Measurements from ENCODE around the gene TRIM8. TPM values are rescaled to one million over a fixed set of nuclear protein-coding genes. Genes with fewer than 3 reads are reported as not detected.
A peak's percentile ranks its signal among the peaks of the same experiment; 100 is the strongest.

Gene TRIM8
- total RNA-seq, 1 experiment from 2014 or later: 37.0 TPM

- H4K8ac ChIP-seq (replicated peaks; ENCODE audit: insufficient read length, low read depth, low read length): no peak overlapping the region
- Mint-ChIP-seq H3K36me3 (ENCODE audit: insufficient read depth in 1 of 3, low read depth in 3 of 3) (peaks cover 0 to 5% (median 3%) of the 10 kb centered on the region in 3 experiments; a peak in 1 of 7 replicates), H3K9me3 (no peaks in the 10 kb centered on the region), H3K27ac (peak overlapping the region; percentile 35 to 95 (median 51); a peak in 3 of 7 replicates), H3K4me1 (peaks cover 71 to 77% of the 10 kb centered on the region in 2 experiments), H3K4me3 (peak overlapping the region in 1 of 2 experiments; percentile 62; a peak in 3 of 5 replicates), H3K27me3 (ENCODE audit: low read depth) (no peaks in the 10 kb centered on the region)
- H4K91ac ChIP-seq (ENCODE audit: insufficient read length, low read depth, low read length): no peak overlapping the region
- H3K23me2 ChIP-seq (ENCODE audit: insufficient read length, low read depth, low read length, poor library complexity, severe bottlenecking): no peaks in the 10 kb centered on the region
- no CpG with 5 or more reads among the region's 16 CpGs for WGBS (ENCODE audit: extremely low coverage, insufficient read length, low lambda C conversion rate)
- no peaks in the 10 kb centered on the region for H4K20me1 ChIP-seq (ENCODE audit: control insufficient read depth, insufficient read depth, insufficient read length)
- no peak overlapping the region for H3K18ac ChIP-seq (ENCODE audit: insufficient read length, low read depth, low read length)
- H3K79me2 ChIP-seq (ENCODE audit: insufficient read depth, low read length): no peaks in the 10 kb centered on the region
- no peaks in the 10 kb centered on the region for H3K9me3 ChIP-seq (ENCODE audit: control insufficient read depth, low read depth, low read length)
- no peak overlapping the region for H4K5ac ChIP-seq (ENCODE audit: insufficient read length, low read depth, low read length)
- no peak overlapping the region for H3K4ac ChIP-seq (ENCODE audit: low read depth, low read length)
- H2AK5ac ChIP-seq (ENCODE audit: insufficient read length, low read length): no peak overlapping the region
- H2BK20ac ChIP-seq (ENCODE audit: low read depth, low read length, poor library complexity, severe bottlenecking): no peak overlapping the region
- H2BK5ac ChIP-seq (ENCODE audit: insufficient read length, low read length): no peak overlapping the region
- no peak for TF ChIP-seq CTCF (conservative IDR thresholded peaks at IDR 0.05)
- H2BK120ac ChIP-seq (ENCODE audit: low read depth, low read length, poor library complexity, severe bottlenecking): no peak overlapping the region
- H3K23ac ChIP-seq (ENCODE audit: insufficient read length, low read depth, low read length): no peak overlapping the region
- H3K4me2 ChIP-seq (ENCODE audit: insufficient read depth, insufficient read length, low read length): no peak overlapping the region
- H3K79me1 ChIP-seq (ENCODE audit: insufficient read depth, low read depth, low read length, poor library complexity, severe bottlenecking): no peaks in the 10 kb centered on the region
- no peak overlapping the region for H3K27ac ChIP-seq (ENCODE audit: insufficient read length, low read depth, low read length)
- H3K56ac ChIP-seq (ENCODE audit: insufficient read length, low read depth, low read length): no peak overlapping the region
- H3K9ac ChIP-seq (ENCODE audit: extremely low read depth, insufficient read length, low read length): no peak overlapping the region
- H2AFZ ChIP-seq (ENCODE audit: low read length): no peak overlapping the region
- no peak overlapping the region for H3K14ac ChIP-seq (ENCODE audit: insufficient read depth, low read length)
- no peak overlapping the region for H2BK12ac ChIP-seq (ENCODE audit: insufficient read length, low read depth, low read length)
- no peaks in the 10 kb centered on the region for H3K27me3 ChIP-seq (ENCODE audit: insufficient read depth, low read length)
- no peak overlapping the region for H2BK15ac ChIP-seq (ENCODE audit: low read depth, low read length)
- no peak overlapping the region for H3T11ph ChIP-seq (ENCODE audit: low read length)
- H3K4me1 ChIP-seq (ENCODE audit: insufficient read depth, low read length): peaks cover 15% of the 10 kb centered on the region; the same call in 1 of the 2 replicates
- no peak for DNase-seq
Observed at GRCh38 chr10:102675666-102676533, 31.6 kb downstream of the TRIM8 start.

All from H9 (cell line).